T-helper 2 cell (primary cell): ENCODE measurements around the gene PEX7.
"Not testable (repeated sequence)": the region's sequence is repeated elsewhere in the genome, so short reads cannot be mapped to it uniquely, and the experiment has no call there.

ENCODE experiments used
- DNase-seq, 5 experiments: peaks; one replicate each; pipeline versions ENCODE4 v3.0.0 to v3.0.0-alpha.2; 2012 to 2022

Gene PEX7

DNA sequence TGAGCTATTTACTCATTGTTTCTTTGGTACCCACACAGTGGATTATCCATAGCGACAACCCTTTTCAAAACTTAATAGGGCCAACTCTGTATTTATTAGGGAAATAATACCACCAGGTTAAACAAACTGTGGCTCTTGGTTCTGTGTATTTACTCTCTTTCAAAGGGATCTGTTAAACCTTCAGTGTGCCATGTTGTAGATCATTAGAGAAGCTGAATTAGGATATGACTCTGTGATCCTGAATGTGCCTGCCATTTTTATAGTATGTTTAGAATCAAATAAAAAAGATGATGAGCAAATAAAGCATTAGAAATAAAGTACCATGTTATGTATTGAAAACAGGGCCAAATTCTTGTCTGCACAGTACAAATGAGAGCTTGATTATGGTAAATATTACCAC is 74.7 kb downstream of the PEX7 start:
- no peak for DNase-seq

DNA sequence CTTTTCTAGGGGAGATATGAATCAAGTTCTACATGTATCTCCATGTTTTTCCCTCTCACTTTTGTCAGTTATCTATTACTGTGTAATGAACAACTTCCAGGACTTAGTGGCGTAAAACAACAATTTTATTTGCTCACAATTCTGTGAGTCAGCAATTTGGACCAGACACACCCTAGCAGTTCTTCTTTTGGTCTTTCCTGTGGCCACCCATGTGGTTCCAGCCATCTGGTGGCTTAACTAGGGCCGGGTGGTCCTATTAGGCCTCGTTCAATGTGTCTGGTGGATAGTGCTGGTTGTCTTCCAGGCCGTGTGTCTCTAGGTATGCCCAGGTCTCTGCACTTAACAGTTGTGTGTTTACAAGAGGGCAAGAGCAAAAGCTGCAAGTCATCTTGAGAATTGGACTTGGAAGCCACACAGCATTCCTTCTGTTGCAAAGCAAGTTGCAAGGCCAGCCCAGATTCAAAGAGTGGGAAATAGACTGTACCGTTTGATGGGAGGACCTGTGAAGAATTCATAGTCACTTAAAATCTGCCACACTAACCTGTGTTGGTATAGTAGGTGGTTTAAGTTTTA is 78.9 kb downstream of the PEX7 start:
- no peak for DNase-seq

DNA sequence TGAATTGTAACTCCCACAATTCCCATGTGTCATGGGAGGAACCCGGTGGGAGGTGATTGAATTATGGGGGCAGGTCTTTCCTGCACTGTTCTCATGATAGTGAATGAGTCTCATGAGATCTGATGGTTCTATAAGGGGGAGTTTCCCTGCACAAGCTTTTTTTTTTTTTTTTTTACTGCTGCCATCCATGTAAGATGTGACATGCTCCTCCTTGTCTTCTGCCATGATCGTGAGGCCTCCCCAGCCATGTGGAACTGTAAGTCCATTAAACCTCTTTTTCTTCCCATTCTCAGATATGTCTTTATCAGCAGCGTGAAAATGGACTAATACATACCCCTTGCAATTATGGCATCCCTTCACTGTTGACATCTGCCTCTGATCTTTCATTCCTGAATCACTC is 82.1 kb downstream of the PEX7 start:
- not testable (repeated sequence) for DNase-seq

DNA sequence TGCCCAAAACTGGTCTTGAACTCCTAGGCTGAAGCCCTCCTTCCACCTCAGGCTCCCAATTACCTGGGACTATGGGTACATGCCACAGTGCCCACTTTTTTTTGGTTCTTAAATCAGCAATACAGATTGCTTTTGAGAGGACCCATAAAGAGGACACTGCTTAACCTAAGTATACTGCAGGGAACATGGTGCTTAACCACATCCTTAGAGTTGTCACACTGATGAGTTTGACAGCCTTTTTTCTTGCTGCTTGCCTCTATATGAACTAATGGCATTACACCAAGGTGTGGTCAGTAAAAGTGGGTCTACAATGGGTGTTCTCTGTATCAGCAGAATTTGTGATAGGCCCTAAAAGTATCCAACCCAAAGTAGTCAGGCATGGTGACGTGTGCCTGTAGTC is 92.6 kb downstream of the PEX7 start:
- peak in 1 of 5 experiments; percentile 37 for DNase-seq

DNA sequence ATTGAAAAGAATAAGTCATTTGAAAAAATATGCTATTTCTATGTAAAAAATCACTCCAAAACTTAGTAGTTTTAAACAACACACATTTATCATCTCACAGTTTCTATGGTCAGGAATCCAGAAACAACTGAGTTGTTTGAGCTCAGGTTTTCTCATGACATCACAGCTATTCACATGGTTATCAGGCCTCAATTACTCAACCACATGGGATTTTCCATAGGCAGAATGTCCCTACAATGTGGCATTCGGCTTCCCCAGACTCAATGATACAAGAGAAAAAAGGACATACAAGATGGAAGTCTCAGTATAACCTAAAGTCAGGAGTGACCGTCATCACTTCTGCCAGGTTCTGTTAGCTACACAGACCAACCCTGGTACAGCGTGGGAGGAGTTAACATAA is 96.3 kb downstream of the PEX7 start:
- DNase-seq = no peak

DNA sequence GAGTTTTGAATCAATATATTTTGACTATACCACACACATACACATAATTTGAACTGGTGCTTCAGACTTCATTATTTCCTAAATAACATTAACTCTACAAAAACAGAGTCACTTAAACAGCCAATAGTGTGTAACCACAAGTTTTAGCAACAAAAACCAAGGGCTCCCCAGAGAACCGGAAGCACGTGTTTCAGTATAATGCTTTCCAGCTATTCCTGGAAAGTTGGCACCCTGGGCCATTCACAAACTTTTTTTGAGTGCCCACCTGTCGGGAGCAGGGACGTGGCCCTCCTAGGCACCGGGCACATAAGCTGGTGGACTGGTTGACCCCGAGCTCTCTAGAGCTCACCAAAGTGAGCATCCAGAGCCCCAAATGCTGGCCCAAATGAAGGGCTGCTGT is 97.8 kb downstream of the PEX7 start:
- DNase-seq = peak in 1 of 5 experiments; percentile 33

DNA sequence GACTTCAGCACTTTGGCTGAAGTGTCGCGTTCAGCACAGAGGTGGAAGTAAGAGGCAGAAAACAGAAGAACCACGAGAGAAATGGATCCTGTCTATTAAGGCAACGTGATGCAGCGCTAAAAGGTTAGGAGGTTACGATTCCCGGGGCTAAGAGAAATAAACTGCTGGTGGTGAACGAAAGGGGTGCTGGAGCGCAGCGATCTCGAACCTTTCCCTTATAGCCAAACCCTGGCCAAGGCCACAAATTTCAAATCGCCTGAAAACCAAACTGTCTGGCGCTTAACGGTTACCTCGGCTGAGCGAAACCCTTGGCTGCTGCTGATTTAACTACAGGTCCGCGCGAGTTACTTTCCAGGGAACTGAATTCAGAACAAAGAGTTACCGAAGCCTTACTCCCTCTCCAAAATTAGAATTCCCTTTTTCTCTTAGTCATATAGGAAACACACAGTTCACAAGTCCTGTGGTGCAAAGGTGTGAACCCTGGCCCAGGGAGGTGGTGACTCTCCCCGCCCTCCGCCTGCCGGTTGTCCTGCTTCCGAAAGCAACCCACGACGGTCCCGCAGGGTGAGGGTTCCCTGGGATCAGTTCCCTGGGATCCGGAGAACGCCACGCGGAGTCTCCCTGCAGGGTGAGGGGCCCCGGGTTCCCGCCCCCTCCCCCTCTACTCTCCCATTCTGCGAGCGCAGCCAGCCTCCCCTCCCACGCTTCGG is 98.4 kb downstream of the PEX7 start:
- DNase-seq = peak in 1 of 5 experiments; percentile 12

DNA sequence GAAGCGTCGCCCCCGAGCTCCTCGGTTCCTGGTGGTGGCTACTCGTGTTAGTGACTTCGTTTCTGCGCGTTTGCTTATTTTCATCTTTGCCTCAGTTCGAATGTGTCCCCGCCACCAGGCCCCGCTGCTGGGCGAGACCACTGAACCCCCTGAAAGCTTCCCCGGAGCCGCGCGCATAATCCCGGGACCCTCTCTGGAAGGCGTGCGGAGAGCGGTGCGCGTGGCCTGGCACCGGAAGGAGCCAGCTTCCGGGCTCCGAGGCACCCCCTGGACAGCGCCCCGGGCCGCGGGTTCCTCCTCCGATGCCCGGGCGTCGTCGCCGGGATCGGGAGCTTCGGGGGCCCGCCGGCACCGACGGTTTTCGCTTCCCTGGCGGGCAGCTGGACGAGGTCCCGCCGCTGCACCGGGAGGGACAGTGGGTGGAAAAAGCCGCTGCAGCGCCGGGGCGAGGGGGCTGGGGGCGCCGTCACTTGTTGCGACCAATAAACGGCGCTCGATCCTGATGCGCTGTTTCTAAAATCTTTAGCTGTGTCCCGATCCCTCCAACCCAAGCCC is 99.1 kb downstream of the PEX7 start:
- peak in 1 of 5 experiments; percentile 10 for DNase-seq

DNA sequence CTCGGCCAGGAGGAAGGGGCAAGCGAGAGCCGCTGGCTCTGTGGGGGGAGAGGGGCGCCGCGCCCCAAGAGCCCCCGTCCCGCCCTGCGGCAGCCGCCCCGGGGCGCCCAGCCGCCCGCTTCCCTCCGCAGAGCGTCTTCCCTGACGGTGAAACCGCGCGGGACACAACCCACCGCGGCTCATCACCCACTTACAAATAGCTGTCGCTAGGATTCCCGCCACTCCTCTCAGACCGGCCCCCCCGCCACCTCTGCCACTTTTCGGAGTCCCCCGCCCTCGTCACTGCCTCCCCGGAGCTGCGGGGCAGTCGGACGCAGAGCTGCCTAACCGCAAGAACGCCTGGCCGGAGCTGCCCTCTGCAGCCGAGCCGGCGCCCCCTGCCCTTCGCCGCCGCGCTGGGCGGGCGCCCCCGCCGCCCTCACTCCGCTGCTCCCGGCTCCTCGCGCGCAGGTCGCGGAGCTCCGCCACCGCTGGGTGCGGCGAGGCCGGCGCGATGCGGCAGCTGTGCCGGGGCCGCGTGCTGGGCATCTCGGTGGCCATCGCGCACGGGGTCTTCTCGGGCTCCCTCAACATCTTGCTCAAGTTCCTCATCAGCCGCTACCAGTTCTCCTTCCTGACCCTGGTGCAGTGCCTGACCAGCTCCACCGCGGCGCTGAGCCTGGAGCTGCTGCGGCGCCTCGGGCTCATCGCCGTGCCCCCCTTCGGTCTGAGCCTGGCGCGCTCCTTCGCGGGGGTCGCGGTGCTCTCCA is 99.7 kb downstream of the PEX7 start, which contains the start of gene SLC35D3:
Gene SLC35D3 (plus strand): TSS at position 366 of the 749 bp plus-strand sequence. CDS start 128 bp downstream, at position 494.
- peak in 3 of 5 experiments; percentile 5 to 25 (median 16) for DNase-seq

DNA sequence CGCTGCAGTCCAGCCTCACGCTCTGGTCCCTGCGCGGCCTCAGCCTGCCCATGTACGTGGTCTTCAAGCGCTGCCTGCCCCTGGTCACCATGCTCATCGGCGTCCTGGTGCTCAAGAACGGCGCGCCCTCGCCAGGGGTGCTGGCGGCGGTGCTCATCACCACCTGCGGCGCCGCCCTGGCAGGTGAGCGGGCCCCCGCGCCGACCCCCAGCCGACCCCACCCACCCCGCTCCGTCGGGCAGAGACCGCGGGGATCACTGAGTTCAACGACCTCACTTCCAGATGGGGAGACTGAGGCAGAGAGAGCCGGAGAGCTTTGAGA is 100.3 kb downstream of the PEX7 start:
- DNase-seq = peak in 1 of 5 experiments; percentile 26

DNA sequence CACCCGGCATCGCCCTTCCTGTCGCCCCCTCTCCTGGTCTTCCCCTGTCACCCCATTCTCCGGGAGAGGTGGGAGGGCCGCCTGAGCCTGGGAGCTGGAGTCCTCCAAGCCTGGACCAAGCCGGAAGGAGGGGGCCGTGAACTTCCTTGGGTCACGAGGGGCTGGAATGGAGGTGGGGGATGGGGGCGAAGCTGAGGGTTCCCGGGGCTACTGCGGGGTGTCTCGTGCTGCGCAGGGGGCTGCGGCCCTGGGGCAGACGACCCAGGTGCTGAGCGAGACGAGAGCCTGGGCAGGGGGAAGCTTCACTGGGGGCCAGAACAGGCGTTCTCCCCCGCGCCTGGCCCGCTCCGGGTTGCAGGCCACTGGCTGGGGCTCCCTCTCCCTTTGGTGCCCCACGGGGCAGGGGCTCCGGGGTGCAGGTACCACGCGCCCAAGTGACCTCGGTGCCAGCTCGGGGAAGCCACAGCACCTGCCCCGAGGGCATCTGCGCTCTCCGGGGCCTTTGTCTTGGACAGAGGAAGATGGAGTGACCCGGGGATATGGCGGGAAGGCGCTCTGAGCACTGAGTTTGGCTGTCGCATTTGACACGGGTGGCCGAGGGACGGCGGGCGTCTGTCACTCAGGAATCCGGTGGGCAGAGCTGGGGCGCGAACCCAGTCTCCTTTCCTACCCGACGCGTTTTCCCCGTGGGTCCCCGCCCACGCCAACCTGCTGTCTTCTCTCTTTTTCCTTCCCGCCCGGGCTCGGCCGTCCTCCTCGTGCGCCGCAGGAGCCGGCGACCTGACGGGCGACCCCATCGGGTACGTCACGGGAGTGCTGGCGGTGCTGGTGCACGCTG is 100.9 kb downstream of the PEX7 start:
- DNase-seq = peak in 2 of 5 experiments; percentile 4 to 17

DNA sequence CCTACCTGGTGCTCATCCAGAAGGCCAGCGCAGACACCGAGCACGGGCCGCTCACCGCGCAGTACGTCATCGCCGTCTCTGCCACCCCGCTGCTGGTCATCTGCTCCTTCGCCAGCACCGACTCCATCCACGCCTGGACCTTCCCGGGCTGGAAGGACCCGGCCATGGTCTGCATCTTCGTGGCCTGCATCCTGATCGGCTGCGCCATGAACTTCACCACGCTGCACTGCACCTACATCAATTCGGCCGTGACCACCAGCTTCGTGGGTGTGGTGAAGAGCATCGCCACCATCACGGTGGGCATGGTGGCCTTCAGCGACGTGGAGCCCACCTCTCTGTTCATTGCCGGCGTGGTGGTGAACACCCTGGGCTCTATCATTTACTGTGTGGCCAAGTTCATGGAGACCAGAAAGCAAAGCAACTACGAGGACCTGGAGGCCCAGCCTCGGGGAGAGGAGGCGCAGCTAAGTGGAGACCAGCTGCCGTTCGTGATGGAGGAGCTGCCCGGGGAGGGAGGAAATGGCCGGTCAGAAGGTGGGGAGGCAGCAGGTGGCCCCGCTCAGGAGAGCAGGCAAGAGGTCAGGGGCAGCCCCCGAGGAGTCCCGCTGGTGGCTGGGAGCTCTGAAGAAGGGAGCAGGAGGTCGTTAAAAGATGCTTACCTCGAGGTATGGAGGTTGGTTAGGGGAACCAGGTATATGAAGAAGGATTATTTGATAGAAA is 101.7 kb downstream of the PEX7 start:
- DNase-seq = no peak

DNA sequence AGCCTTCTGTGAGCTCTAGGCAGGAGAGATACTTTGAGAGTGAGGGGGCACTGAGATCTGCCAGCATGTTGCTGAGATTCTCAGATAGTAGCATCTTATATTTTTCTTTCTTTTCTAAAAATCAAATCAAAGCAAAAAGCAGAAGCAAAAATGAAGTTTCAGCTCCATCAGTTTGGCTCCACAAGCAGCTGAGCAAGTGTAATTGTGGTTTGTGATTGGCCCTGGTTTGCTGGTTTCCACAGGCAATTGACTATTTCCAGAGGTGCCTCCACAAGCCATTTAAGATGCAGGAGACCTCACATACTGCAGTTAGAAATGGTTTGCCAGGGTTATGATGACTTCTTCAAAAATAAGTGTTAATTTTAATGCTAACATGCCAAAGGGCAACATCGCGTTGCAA is 104.0 kb downstream of the PEX7 start:
- DNase-seq = no peak

DNA sequence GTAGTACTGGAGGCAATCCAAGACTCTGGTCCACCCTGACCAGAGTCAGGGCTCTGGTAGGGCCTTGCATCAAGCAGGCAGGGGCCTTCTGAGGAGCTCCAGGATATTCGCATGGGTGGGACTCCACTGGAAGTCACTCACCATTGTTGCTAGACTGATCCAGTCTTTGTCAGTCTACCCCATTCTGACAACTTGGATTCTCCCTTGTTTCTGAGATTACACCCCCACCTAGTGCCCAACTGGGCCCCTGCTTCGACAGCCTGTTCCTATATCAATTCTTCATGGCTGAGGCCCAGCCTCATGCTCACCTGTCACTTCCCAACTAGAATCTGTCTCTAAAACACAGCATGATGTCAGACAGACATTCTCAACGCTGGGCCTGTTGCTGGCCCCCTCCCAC is 104.9 kb downstream of the PEX7 start:
- peak in 1 of 5 experiments; percentile 22 for DNase-seq

DNA sequence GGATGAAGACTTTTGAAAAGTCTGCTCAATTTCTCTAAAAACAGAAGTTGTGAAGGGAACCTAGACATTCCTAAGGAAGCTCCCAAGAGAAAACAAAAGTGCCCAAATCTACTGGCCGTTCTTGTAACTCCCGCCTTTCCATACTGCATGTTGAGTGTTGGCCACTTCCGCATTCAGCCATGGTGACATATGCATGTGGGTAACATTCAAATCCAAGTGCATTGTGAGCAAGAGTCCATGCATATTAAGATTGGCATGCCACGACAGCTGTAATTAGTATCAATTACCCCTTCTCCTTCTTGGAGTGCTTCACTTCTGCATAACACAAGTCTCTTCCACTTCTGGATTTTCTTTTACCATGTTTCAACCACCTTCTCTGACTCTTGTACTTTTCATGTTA is 108.1 kb downstream of the PEX7 start:
- no peak for DNase-seq

DNA sequence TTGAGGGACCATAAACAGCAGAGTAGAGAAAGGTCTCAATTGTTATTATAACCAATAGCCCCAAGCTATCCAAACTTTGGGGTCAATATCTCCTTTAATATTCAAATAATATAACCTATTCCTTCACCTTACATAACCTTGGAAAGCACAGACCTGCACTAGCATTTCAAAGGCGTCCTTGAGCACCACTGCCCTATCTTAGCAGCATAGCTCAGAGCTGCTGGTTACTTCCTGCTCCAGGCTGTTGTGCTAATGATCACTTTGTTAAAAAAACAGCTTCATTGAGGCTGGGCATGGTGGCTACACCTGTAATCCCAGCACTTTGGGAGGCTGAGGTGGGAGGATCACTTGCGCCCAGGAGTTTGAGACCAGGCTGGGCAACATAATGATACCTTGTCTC is 110.2 kb downstream of the PEX7 start:
- no peak for DNase-seq

DNA sequence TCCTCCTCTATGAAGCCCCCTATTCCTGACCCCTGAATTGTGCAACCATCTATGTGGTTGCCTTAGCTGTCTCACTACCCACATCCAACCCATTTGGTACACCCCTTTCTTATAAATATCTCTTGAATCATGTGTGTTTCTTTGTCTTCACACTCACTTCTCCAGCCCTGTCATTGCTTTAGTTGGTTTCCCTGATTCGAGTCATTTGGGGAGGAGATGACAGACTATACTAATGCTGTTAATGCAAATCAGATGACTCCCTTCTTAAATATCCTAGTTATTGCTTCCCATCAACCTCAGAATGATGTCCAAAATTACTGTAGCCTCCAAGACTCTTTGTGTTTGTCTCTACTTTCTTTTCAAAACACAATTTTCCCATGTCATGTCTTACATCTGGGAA is 122.7 kb downstream of the PEX7 start:
- no peak for DNase-seq

DNA sequence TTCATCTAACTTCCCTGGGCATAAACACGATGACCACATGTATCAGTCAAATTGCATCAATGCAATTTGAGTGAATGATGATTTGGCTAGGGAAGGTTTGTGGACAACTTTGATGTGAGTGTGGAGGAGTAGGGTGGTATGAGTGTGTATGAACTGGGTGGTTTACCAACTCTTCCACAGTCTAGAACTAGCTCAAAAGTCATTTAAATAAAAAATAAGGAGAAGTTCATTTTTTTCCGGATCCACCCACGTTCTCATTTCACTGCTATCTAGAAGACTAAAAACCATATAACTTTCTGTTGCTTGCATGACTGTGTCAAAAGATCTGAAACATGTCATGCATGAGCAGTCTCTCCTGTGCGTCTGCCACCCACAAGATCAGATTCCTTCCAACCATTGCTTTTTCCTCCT is 123.3 kb downstream of the PEX7 start:
- no peak for DNase-seq

DNA sequence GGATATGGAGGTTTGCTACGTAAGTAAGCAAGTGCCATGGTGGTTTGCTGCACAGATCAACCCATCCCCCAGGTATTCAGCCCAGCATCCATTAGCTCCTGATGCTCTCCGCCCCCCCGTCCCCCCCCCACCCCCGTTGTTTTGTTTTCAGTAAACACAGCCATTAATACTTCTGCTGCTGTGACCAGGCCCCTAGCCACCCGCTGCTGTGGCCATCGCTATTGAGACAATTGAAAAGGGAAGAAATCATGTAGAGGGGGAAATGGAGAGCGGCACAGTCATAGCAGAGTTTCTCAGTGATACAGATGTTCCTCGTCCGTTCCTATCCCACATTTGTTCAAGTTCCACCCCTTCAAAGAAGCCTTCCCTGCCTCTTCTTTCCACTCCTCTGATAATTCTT is 124.6 kb downstream of the PEX7 start:
- no peak for DNase-seq

DNA sequence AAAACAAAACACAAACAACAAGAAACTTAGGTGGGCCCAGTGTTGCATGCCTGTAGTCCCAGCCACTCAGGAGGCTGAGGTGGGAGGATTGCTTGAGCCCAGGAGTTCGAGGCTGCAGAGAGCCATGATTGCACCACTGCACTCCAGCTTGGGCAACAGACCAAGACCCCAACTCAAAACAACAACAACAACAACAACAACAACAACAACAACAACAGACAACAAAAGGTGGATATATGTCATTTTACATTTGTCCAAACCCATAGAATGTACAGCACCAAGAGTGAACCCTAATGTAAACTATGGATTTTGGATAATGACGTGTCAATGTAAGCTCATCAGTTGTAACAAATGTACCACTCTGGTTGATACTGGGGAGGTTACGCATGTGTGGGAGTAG is 127.6 kb downstream of the PEX7 start:
- DNase-seq = not testable (repeated sequence)

DNA sequence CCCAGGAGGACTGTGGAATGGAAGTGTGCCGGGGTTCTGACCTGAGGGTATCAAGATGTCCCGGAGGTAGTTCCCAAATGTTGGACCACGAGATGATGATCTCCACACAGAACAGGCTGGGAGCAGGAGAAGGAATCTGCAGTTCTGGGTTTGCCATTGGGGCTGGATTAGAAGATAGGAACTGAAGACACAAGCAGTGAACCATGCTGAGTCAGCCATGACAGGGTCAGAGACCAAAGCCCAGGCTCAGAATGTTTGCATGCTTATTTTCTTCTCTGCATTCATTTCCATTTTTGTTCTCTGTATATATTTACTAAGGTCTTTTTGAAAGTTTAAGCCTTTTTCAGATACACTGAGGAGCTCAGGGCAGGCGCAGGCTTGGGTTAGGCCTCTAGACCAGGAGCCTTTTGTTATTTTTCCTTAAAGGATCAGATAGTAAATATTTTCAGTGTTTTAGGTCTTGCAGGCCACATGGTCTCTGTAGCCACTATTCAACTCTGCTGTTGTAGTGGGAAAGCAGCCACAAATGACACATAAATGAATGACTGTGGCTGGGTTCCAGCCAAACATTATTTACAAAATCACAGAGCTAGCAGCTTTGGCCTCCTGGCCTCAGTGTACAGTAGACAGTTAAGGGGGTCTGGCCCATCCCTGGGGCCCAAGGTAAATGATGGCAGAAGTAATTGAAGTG is 128.2 kb downstream of the PEX7 start:
- no peak for DNase-seq
